ENCODE measurements around the gene EPC2.
"Not testable (repeated sequence)": the region's sequence is repeated elsewhere in the genome, so short reads cannot be mapped to it uniquely, and the experiment has no call there.

Gene EPC2

DNA sequence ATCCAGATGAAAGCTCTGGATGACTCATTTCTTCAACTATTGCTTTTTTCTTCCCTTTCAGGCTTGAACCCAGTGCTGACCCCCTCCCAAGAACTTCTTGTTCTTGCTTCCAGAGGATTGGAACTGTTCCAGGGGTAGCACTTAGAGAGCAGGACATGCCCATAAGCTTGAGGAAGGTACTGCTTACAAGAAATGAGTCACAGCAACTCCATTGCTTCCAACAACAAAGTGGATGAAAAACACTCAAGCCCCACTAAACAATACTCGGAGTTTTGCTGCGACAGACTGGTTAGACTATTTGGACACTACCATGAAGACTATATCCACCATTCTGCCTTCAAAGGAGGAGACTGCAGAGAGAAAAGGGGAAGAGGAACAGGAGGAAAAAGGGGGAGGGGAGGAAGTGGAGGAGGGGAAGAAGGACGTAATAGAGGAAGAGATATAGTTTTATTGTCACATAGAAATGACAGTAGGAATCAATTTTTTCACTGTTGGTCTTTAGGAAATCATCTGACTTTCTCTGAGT lies 1.6 kb upstream of the EPC2 start:
- no peak for DNase-seq

DNA sequence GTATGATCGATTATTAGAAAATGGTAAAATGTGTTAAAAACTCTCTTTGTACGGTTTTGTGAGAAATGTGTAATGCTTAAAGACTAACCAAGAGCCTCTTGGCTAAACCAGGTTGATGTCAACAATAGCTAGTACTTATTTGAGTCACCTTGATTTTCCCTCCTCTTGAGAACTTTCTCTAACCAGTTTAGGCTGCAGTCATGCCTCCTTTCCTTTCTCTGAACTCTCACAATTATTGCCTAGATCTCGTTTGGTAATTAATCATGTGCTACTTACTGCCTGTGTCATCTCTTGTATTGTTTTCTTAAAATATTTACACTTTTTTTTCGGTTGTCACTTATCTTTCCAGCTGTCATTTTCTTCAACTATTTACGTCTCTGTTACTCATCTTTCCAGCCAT lies 1.1 kb upstream of the EPC2 start:
- DNase-seq, result no peak

DNA sequence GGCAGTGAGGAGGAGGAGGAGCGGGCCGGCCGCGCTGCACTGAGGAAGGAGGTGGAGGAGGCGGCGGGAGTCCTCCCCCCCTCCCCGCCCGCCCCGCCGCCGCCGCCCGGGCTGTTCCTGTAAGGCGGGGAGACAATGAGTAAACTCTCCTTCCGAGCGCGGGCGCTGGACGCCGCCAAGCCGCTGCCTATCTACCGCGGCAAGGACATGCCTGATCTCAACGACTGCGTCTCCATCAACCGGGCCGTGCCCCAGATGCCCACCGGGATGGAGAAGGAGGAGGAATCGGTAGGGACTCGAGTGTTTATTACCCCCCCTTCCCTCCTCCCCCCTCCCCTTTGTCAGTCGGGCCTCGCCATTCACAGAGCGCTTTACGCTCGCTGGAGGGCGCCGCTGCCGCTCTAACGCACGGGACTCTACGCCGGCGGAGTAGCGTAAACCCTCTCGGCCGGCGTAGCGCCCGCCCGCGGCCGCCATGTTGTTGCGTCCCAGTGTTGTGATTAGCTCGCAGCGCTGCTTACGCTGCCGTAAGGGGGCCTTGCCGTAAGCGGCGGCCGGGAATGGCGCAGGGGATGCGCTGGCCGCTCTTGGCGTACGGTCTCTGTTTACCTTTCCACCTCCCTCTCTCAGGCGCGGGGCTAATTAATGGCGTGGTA lies 460 bp downstream of the EPC2 start:
- peak; percentile 91 for DNase-seq

DNA sequence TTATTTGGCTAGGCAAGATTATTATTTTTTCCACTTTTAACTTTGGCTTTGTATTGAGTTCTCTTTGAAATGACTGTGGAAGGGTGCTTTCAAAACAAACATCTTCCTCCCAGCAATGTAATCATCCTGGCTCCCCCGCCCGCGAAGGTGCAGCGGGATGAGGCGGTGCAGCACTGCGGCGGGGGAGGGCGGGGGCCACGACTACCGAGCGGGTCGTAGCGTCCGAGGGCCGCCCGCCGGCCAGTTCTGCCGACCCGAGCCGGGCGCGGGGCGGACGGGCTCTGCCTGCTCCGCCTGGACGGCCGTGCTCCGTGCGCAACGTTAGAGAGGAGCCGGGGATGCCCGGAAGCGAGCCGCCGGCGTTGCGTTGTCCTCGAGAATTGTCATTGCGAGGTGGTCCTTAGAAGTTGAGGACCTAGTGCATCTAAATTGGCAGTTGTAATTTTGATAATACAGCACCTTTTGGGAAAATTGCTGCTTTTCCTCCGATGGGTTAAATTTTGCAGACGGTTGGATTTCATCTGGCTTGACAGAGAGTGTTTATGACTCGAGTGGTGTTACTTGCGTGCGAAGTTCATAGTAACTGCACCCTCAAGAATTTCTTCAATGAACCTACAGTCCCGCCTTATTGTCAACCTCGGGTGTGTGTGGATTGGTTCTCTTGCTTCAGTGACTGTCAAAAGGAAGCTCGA lies 1.1 kb downstream of the EPC2 start:
- peak; percentile 50 for DNase-seq

DNA sequence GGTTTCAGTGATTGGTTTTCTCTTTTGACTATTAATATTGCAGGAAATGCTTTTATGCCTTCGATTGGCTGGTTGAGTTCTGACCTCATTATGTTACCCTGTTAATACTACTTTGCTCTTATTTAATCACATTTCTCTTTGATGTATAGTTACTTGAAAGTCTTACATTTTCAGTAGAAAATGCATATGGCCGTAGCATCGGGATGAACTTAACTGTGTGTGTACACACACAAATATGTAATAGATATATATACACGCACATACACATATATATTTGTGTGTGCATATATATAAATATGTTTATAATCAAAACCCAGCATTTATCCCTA lies 1.6 kb downstream of the EPC2 start:
- no peak for DNase-seq

DNA sequence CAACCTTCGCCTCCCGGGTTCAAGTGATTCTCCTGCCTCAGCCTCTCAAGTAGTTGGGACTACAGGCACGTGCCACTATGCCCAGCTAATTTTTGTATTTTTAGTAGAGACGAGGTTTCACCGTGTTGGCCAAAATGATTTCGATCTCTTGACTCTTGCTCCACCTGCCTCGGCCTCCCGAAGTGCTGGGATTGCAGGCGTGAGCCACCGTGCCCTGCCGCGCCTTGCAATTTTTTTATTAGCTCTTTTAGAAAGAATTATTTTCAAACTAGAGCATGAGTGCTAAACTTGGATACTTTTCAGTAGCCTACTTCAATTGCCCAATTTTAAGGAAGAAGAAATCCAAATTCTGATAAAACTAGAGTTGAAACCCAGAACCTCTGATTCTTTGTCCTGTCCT lies 3.2 kb downstream of the EPC2 start:
- DNase-seq, result not testable (repeated sequence)

DNA sequence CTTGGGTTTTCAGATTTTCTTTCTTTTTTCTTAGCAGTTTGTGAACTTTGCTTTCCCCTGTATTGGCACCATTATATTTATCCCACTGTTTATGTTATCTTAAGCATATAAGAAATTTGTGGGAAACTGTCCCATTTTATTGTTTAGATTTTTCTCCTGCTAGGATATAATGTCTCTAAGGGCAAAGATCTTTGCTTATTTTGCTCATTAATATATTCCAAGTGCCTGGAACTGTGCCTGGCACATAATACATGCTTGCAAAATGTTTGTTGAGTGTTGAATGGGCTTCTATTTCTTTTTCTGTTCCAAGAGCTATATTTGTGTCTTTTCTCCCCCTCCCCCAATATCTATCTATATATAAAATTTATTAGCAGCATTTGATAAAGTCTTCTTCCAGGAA lies 5.4 kb downstream of the EPC2 start:
- no peak for DNase-seq

DNA sequence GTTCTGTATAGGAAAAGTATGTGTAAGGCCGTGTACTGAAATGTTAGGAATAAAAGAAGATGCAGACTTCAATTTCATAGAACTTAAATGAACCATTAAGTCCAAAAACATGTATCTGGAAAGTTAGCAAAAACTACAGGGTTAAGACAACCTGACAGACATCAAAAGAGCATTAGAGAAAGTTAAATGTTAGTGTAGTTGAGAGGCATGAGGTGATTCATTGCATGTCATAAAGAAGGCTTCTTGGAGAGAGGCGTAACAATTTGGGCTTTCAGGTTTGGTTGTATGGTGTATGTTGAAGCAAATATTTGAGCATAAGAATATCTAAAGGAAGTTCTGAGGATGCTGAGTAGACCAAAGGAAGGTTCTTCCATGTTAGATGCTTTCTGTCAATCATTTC lies 6.3 kb downstream of the EPC2 start:
- no peak for DNase-seq

DNA sequence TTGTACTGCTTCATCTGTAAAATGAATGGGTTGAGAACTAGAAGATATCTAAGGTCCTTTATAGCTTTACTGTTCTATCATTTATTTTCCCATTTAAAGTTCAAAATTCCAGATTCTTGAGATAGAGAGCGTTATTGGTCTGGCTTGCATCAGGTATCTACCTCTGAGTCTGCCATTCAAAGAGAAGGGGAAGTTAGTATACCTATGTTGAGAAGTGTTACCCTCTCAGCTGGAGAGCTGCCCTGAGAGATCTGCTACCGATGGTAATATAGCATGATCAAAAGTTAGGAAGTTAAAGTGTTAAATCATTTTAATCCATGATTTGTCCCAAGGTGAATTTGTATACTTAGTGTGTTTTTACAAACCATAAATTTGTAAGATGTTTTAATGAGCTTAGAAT lies 7.4 kb downstream of the EPC2 start:
- no peak for DNase-seq

DNA sequence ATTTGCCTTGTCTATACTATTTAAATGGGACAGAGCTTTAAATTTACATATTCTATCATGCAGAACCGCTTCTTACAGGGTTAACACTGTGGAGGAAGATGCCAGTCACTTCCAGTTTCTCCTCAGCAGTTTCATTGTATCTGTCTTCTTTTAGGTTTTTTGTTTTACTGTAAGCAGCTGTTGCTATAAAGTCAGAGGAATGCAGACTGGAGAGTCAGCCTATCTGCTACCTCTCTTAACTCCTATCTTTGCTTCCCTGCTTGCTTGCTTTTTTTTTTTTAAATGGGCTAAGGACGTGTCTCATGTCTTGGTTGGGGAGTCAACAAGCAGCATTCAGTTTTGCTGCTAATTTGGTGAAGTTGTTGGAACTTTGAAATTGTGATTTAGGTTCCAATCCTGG lies 8.9 kb downstream of the EPC2 start:
- no peak for DNase-seq

DNA sequence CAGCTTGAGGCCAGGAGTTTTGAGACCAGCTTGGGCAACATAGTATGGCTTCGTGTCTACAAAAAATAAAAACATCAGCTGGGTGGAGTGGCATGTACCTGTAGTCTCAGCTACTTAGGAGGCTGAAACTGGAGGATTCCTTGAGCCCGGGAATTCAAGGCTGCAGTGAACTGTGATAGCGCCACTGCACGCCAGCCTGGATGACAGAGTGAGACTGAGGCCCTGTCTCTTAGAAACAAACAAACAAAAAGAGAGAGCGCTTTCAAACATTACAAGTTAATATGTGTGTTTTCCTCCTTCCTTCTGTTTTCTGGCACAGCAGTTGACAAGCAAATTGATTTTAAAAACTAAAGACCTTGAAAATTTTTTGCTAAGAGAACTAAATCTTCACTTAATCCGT lies 9.9 kb downstream of the EPC2 start:
- DNase-seq, result no peak

DNA sequence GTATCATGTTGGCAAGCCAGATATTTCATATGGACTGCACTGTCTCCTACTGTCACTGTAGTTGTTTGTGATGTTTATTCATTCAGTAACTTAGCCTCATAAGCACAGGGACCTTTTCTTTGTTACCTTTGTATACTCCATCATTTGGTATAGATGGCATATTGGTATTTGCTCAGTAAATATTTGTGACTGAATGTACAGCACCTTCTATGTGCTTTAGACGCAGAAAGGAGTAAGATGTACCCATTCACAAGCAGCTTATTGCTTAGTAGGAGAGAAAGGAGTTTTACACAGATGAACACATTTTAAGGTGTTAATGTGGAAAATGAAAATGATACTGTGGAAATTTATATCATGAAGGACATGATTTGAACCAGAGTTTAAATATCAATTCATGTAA lies 12.0 kb downstream of the EPC2 start:
- no peak for DNase-seq

DNA sequence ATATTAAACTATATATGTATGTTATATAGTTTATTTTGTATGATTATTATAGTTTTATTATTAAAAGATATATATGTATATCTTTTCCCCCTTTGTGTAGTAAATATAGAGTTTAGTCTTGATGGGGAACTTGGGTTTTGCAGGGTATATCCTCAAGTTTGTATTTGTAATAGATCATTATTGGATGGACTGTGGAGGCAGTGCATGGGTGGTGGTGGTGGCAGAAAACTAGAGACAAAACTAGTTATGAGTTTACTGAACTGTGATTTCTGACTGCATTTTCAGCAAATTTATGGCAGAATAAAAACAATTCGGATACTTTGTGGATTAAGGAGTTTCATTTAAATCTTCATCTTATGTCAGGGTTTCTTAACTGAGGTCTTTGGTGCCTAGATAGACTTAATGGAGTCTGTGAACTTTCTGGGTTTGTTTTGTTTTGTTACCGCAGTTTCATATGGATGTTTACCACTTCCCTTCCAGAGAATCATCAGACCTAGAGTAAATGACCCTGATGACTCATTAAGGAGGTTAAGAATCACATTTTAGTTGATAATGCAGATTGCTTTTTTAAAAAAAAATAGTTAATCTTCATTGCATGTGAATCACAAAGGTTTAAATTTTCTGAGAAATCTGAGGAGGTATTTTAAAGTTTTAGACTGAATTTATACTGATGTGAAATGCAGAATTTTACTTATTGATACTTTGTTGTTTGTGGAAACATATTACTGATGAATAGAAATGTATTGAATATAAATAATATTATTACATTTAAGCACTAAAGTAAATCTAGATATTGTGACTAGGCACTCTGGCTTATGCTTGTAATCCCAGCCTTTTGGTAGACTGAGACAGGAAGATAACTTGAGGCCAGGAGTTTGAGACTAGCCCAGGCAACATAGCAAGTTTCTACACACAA lies 14.5 kb downstream of the EPC2 start:
- DNase-seq, result no peak

DNA sequence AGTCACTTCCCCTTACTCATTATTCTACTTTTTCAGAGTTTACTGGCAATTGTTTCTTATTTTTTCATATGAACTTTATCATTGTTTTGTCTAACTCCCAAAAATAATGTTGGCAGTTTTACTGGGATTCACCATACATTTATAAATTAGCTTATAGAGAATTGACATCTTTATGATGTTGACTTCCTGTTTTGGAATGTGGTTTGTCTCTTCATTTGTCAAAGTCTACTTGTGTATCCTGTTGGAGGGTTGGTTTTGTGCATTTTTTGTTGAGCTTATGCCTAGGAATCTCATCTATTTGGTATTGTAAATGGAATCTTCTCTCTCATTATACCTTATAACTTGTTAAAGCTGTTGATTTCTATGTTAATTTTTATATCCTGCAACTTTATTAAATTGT lies 16.4 kb downstream of the EPC2 start:
- no peak for DNase-seq

DNA sequence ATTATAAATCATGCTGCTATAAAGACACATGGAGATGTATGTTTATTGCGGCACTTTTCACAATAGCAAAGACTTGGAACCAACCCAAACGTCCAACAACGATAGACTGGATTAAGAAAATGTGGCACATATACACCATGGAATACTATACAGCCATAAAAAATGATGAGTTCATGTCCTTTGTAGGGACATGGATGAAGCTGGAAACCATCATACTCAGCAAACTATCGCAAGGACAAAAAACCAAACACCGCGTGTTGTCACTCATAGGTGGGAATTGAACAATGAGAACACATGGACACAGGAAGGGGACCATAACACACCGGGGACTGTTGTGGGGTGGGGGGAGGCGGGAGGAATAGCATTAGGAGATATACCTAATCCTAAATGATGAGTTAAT lies 17.8 kb downstream of the EPC2 start:
- not testable (repeated sequence) for DNase-seq

DNA sequence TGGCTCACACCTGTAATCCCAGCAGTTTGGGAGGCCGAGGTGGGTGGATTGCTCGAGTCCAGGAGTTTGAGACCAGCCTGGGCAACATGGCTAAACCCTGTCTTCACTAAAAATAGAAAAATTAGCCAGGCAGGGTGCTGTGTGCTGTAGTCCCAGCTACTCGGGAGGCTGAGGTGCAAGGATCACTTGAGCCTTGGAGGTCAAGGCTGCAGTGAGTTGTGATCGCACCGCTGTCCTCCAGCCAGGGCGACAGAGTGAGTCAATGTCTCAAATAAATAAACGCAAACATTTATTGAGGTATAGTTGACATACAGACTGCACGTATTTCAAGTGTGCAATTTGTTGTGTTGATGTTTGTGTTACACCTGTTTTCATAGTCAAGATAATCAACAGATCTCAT lies 19.7 kb downstream of the EPC2 start:
- no peak for DNase-seq

DNA sequence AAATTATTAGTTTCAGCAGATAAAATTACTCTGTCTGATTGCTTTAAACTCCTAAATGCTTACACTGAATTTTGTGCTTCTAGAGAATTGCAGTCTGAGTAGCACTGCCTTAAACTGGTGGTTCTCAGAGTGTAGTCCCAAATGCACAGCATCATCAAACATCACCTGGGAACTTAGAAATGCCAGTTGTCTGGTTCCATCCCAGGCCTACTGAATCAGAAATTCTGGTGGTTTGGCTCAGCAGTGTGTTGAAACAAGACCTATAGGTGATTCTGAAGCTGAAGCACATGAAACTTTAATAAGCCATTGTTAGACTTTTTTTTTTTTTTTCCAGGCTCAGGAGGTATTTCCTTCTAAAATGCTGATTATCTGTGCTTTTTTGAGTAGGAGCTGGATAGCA lies 22.0 kb downstream of the EPC2 start:
- no peak for DNase-seq

DNA sequence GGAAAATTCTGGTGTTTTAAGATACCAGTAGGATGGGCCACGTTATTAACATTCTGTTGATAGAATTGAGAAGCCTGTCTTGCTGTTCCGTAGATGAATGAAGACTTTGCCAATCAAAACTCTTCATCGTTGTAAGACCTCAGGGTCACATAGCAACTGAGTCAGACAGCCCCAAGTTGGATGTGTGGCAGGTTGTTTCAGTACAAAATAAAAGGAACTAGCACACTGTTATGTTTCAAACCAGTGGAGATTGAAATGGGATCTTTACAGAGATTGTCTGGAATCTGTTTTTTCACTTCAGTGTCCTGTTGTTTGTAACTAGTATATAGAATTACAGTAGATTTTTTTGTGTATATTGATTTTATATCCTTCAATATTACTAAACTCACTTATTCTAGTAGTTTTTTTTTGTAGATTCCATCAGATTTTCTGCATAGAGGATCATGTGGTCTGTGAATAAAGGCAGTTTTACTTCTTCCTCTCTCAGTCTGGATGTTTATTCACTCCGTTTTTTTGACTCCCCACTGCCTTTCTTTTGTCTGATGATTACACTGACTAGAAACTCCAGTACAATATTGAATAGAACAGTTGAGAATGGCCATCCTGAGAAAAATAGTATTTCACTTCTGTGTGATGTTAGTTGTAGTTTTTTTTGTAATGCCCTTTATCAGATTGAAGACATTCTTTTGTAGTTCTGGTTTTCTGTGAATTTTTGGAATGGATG lies 22.7 kb downstream of the EPC2 start:
- no peak for DNase-seq

DNA sequence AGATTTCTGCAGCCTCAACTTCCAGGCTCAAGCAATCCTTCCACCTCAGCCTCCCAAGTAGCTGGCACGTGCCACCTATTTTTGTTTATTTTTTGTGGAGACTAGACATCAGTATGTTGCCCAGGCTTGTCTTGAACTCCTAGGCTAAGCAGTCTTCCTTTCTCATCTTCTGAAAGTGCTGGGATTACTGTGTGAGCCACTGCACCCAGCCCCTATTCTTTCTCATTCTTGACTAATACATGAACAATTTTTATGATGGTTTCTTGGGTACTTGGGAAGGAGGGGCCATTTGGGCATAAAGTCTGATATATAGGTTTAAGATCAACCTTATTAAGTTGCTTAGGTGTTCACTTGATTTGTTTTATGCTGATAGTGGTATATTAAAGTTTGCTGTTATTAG lies 26.2 kb downstream of the EPC2 start:
- DNase-seq, result no peak

DNA sequence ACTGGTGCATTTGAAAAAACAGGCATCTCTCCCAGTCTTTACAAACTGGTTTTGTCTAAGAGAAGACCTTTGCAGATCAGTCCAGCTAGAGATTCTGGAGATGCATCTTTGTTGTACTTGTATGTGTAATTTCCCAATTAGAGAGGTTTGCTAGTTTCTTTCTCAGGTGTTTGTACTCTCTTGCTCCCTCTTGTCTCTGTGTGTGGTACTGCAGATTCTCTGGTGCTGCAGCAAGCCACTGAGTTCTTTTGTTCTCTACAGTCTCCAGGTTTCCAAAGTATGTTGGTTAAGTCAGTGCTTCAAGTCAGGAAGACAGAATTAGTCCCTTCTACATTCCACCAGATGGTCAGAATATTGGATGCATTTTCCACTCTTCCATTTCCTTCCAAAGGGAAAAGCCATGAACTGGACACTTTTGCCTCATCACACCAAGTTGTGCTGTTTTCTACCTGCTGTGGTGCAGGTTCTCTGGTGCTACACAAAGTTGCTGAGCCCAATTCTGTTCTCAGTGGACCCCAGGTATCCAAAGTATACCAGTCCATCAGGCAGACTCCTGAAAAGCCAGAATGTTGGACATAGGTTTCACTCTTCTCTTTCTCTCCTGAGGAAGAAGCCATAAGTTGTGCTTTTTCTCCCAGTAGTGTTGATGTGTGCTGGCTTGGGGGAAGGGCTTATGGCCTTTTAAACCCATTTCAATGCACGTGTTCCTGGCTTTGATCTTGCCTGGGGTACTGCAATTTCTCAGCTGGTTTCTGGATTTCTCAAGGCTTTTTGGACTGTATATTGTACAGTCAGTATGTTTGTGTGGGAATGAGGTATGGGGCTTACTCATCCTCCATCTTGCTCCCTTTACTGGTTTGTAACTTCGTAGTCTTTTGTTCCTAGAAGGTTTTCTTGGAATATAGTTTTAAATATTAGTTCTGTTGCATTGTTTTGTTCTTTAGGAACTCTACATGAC lies 29.8 kb downstream of the EPC2 start:
- no peak for DNase-seq

DNA sequence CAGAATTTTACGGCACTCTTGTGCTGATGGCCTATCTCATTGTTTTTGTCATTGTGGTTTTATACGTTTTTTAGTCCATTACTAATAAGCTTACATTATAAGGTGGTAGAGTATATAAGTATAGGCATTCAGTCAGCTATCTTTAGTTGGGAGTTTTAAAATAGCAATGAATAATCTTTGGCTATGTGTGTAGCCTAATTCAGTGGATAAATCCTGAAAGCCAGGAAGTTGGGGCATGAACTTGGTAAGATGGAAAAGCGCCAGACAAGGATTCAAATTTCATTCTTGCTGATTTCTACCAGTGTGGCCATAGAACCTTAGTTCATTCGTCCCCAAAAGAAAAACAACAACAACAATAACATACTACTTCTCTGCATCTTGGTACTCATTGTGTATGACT lies 31.2 kb downstream of the EPC2 start:
- no peak for DNase-seq
